Type B pancreatic cell (in vitro differentiated cells): ENCODE measurements around the gene SSH3. TPM values are rescaled to one million over a fixed set of nuclear protein-coding genes. Genes with fewer than 3 reads are reported as not detected.

Experiments
- DNase-seq: peaks from one replicate; pipeline ENCODE4 v3.0.0; 2021; ENCODE audit warnings: mixed read lengths; ENCODE audit not compliant: unreplicated experiment; ENCODE audit errors: extremely low spot score
- H3K27ac Mint-ChIP-seq: 2 replicates; pipeline ENCODE4 v1.8.0; 2021; ENCODE audit warnings: mild to moderate bottlenecking, mixed read lengths
- H3K27me3 Mint-ChIP-seq: 2 replicates; pipeline ENCODE4 v1.8.0; 2021; ENCODE audit warnings: mixed read lengths
- H3K36me3 Mint-ChIP-seq: 2 replicates; pipeline ENCODE4 v1.8.0; 2021; ENCODE audit warnings: mixed read lengths
- H3K4me1 Mint-ChIP-seq: one replicate; pipeline ENCODE4 v1.8.0; 2021; ENCODE audit warnings: mixed read lengths; ENCODE audit not compliant: unreplicated experiment
- H3K4me3 Mint-ChIP-seq: 2 replicates; pipeline ENCODE4 v1.8.0; 2021; ENCODE audit warnings: mild to moderate bottlenecking, mixed read lengths
- H3K9me3 Mint-ChIP-seq: 2 replicates; pipeline ENCODE4 v1.8.0; 2021; ENCODE audit warnings: mixed read lengths
- total RNA-seq: library from RNA; stranded (reverse); gene quantifications from 2 replicates; pipeline ENCODE4 v1.2.1, GENCODE V29; 2021; ENCODE audit warnings: low replicate concordance
- TF ChIP-seq, protein P1 (sequence below): fragments of 200-600 bp; sonication (generic); conservative IDR thresholded peaks from 2 replicates; pipeline ENCODE4 v1.5.0; 2021; ENCODE audit warnings: antibody characterized with exemption, mild to moderate bottlenecking

Gene SSH3
- total RNA-seq, 1 donor from 2014 or later: 32.0 TPM

GRCh38 chr11:67301951-67302516 is 1.3 kb upstream of the SSH3 start:
- H3K4me1 Mint-ChIP-seq: peaks cover 10% of the 10 kb centered on the region
- H3K27ac Mint-ChIP-seq: peak overlapping the region; percentile 89
- no peak for DNase-seq
- H3K36me3 Mint-ChIP-seq: peaks cover 8% of the 10 kb centered on the region
- no peaks in the 10 kb centered on the region for H3K27me3 Mint-ChIP-seq
- no peaks in the 10 kb centered on the region for H3K9me3 Mint-ChIP-seq
- H3K4me3 Mint-ChIP-seq: peak overlapping the region; percentile 85
- TF ChIP-seq, protein P1, sequence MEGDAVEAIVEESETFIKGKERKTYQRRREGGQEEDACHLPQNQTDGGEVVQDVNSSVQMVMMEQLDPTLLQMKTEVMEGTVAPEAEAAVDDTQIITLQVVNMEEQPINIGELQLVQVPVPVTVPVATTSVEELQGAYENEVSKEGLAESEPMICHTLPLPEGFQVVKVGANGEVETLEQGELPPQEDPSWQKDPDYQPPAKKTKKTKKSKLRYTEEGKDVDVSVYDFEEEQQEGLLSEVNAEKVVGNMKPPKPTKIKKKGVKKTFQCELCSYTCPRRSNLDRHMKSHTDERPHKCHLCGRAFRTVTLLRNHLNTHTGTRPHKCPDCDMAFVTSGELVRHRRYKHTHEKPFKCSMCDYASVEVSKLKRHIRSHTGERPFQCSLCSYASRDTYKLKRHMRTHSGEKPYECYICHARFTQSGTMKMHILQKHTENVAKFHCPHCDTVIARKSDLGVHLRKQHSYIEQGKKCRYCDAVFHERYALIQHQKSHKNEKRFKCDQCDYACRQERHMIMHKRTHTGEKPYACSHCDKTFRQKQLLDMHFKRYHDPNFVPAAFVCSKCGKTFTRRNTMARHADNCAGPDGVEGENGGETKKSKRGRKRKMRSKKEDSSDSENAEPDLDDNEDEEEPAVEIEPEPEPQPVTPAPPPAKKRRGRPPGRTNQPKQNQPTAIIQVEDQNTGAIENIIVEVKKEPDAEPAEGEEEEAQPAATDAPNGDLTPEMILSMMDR: no peak

DNA sequence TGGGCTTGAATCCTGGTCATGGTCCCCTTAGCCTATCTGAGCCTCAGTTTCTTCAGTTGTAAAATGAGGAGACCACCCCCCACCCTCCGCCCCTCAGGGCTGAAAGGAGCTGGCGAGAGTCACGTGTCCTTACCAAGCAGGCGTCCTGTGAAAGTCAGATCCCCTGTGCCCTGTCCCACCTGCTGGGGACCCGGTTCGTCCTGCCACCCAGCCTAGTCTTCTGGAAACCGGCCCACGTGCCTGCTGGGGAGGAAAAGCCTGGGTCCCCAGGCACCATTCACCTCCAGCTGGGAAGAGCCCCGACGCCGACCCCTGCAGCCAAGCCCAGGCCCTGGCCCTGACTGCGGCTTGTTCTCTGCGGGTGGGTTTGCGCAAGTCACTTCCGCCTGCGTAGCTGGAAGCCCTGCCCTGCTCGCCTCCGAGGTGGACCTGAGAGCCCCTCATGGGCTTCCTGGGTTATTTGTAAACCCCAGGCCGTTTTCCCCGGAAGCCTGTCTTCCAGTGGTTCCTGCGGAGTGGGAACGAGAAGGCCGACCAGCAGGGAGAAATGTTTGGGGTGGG is 679 bp upstream of the SSH3 start:
- H3K27me3 Mint-ChIP-seq: no peaks in the 10 kb centered on the region
- peak overlapping the region; percentile 85 for H3K4me3 Mint-ChIP-seq
- TF ChIP-seq, protein P1: no peak
- H3K9me3 Mint-ChIP-seq: no peaks in the 10 kb centered on the region
- H3K36me3 Mint-ChIP-seq: peaks cover 7% of the 10 kb centered on the region
- DNase-seq: no peak
- H3K4me1 Mint-ChIP-seq: peaks cover 10% of the 10 kb centered on the region
- peak overlapping the region; percentile 89 for H3K27ac Mint-ChIP-seq

GRCh38 chr11:67303835-67304411 is 593 bp downstream of the SSH3 start:
- no peaks in the 10 kb centered on the region for H3K9me3 Mint-ChIP-seq
- TF ChIP-seq, protein P1: no peak
- no peak overlapping the region for H3K27ac Mint-ChIP-seq
- DNase-seq: no peak
- H3K4me1 Mint-ChIP-seq: peaks cover 10% of the 10 kb centered on the region
- no peaks in the 10 kb centered on the region for H3K36me3 Mint-ChIP-seq
- H3K4me3 Mint-ChIP-seq: peak overlapping the region; percentile 69
- H3K27me3 Mint-ChIP-seq: no peaks in the 10 kb centered on the region

DNA sequence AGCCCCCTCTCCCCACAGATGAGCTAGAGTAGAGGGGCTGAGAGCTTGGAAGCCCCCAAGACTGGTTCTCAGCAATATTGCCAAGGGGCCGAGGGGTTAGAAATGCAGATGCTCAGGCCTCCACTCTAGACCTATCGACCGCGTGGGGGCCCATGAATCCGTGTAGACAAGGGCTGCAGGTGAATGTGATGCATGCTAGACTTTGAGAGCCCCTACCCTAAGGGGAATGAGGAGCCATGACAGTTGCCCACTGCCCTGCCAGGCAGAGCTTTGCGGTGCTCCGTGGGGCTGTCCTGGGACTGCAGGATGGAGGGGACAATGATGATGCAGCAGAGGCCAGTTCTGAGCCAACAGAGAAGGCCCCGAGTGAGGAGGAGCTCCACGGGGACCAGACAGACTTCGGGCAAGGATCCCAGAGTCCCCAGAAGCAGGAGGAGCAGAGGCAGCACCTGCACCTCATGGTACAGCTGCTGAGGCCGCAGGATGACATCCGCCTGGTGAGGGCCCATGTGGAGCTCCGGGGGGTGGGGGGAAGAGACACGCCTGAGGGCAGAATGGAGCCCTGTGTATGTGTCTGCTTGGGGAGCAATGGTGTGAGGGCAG is 1.3 kb downstream of the SSH3 start:
- H3K9me3 Mint-ChIP-seq: no peaks in the 10 kb centered on the region
- DNase-seq: no peak
- peak overlapping the region; percentile 69 for H3K4me3 Mint-ChIP-seq
- TF ChIP-seq, protein P1: no peak
- H3K4me1 Mint-ChIP-seq: peaks cover 10% of the 10 kb centered on the region
- no peaks in the 10 kb centered on the region for H3K36me3 Mint-ChIP-seq
- H3K27me3 Mint-ChIP-seq: no peaks in the 10 kb centered on the region
- peak overlapping the region; percentile 68 for H3K27ac Mint-ChIP-seq

- Mint-ChIP-seq H3K4me1 (peaks cover 10% of the 10 kb centered on the region), H3K27me3 (no peaks in the 10 kb centered on the region), H3K9me3 (no peaks in the 10 kb centered on the region), H3K36me3 (no peaks in the 10 kb centered on the region), H3K4me3 (no peak overlapping the region), H3K27ac (no peak overlapping the region)
- DNase-seq: no peak
- TF ChIP-seq, protein P1: no peak
Observed at GRCh38 chr11:67306769-67307544, 3.6 kb downstream of the SSH3 start.
